Measurements from ENCODE around the gene MCUB. TPM values are rescaled to one million over a fixed set of nuclear protein-coding genes. Genes with fewer than 3 reads are reported as not detected.

MCUB gene
- total RNA-seq, 4 donors from 2014 or later: 6.5 to 18.5 (median 12.4) TPM

DNA sequence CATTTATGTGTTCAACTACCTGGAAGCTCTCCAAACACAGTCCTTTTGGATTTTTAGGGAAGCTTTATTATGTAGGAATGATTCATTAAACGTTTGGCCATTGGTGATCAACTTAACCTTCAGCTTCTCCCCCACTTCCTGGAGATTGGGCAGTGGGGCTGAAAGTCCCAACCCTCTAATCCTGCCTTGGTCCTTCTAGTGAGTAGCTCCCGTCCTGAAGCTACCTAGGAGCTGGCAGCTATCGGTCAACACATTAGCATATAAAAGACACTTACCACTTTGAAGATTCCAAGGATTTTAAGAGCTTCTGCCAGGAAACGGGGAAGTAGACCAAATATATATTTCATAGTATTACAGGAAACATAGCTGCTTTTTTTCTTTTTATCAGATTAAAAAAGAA, 69.7 kb downstream of the MCUB start:
- Histone ChIP-seq H3K4me3 (replicated peaks in 1 of 3) (no peak overlapping the region), H3K4me1 (no peaks in the 10 kb centered on the region), H3K9me3 (no peaks in the 10 kb centered on the region), H3K27ac (no peak overlapping the region), H3K36me3 (no peaks in the 10 kb centered on the region), H3K27me3 (no peaks in the 10 kb centered on the region)
- 56 to 58% methylated on average over 4 of the region's 4 CpGs for WGBS, 2 donors
- TF ChIP-seq, protein P1, sequence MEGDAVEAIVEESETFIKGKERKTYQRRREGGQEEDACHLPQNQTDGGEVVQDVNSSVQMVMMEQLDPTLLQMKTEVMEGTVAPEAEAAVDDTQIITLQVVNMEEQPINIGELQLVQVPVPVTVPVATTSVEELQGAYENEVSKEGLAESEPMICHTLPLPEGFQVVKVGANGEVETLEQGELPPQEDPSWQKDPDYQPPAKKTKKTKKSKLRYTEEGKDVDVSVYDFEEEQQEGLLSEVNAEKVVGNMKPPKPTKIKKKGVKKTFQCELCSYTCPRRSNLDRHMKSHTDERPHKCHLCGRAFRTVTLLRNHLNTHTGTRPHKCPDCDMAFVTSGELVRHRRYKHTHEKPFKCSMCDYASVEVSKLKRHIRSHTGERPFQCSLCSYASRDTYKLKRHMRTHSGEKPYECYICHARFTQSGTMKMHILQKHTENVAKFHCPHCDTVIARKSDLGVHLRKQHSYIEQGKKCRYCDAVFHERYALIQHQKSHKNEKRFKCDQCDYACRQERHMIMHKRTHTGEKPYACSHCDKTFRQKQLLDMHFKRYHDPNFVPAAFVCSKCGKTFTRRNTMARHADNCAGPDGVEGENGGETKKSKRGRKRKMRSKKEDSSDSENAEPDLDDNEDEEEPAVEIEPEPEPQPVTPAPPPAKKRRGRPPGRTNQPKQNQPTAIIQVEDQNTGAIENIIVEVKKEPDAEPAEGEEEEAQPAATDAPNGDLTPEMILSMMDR (IDR thresholded peaks at IDR 0.05): no peak
- no peak for TF ChIP-seq POLR2A (IDR thresholded peaks at IDR 0.05)
- no peak for DNase-seq
- intact Hi-C loops (cut with DNase I): no loop called here

DNA sequence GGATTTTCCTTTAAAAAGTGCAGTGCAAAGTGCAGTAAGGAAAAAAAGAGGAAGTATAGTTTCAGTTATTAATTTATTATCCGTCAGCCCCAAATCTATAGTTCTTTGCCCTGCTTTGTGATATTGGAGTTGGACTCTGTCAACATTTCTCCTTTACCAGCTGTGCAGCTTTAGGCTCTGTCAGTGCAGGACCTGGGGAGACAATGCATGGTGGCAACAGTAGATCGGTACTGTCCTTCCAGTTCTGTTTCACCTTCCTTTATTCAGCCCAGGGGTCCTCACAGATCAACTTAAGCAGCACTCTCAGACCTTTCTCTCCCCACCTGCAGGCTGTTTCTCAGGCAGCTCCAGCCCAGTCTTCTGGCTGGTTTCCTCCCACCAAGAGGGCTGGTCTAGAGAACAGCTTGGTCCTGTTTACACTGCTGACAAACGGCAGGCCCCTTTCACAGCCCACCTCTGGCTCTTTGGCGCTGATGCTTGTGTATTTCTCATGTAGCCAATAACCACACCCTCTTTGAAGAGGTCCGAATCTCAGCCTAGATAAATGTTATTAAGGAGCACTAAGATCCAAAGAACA, 71.6 kb downstream of the MCUB start:
- H3K27me3 ChIP-seq: no peaks in the 10 kb centered on the region
- H3K27ac ChIP-seq: no peak overlapping the region
- WGBS, 2 donors: 53% methylated on average over 5 of the region's 5 CpGs
- H3K4me3 ChIP-seq (replicated peaks in 1 of 3): no peak overlapping the region
- DNase-seq: no peak
- H3K4me1 ChIP-seq: no peaks in the 10 kb centered on the region
- TF ChIP-seq, protein P1 (IDR thresholded peaks at IDR 0.05): no peak
- no peak for TF ChIP-seq POLR2A (IDR thresholded peaks at IDR 0.05)
- intact Hi-C loops (cut with DNase I): no loop called here
- no peaks in the 10 kb centered on the region for H3K9me3 ChIP-seq
- H3K36me3 ChIP-seq: no peaks in the 10 kb centered on the region

DNA sequence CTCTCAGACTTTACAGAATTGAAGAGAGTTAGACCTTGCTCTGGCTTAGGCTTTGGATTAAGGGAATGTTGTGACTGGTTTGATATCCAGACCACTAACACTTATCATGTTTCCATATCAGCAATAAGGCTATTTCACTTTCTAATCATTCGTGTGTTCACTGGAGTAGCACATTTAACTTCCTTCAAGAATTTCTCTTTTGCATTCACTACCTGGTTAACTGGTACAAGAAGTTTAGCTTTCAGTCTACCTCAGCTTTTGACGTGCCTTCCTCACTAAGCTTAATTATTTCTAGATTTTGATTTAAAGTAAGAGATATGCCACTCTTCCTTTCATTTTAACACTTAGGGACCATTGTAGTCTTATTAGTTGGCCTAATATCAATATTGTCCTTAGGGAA, 80.6 kb downstream of the MCUB start:
- Histone ChIP-seq H3K27me3 (no peaks in the 10 kb centered on the region), H3K9me3 (no peaks in the 10 kb centered on the region), H3K27ac (no peak overlapping the region), H3K4me3 (replicated peaks in 1 of 3) (no peak overlapping the region), H3K4me1 (no peaks in the 10 kb centered on the region), H3K36me3 (no peaks in the 10 kb centered on the region)
- intact Hi-C loops (cut with DNase I): no loop called here
- 91% methylated on average over 2 of the region's 2 CpGs for WGBS, 2 donors
- no peak for DNase-seq
- TF ChIP-seq, protein P1 (IDR thresholded peaks at IDR 0.05): no peak
- TF ChIP-seq POLR2A (IDR thresholded peaks at IDR 0.05): no peak

DNA sequence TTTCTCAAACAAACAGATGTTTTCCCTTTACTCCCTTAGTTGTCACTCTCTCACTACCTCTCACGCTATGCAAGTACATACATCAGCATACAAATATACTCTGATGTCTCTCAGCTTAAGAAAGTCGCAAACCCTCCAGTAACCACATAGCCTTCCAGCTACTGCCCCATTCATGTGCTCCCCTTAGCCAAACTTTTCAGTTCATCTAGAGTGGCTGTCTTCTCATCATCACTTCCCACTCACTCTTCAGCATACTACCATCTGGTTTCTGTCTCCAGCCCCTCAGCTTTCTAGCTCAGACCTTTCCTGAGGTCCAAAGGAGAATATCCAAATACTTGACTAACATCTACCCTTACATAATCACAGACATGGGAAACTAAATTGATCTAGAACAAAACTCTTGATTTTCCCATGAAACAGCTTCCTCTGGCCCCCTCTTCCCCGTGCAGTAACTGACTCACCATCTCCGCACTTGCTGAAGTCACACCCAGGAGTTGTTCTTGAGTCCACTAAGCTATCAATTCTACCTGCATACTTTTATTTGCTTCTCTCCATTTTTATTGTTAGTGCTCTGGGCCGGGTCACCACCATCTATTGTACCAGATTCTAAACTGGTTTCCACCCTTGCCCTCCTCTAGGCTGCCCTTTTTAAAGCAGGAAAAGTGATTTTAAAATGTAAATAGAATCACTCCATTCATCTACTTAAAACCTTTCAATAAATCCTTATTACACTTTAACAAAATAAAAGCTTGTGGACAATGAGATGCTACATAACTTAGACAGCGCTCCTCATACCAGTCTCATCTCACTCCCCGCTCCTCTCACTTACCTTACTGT, 86.0 kb downstream of the MCUB start:
- intact Hi-C loops (cut with DNase I): no loop called here
- Histone ChIP-seq H3K27ac (no peak overlapping the region), H3K9me3 (no peaks in the 10 kb centered on the region), H3K36me3 (no peaks in the 10 kb centered on the region), H3K27me3 (no peaks in the 10 kb centered on the region), H3K4me3 (replicated peaks in 1 of 3) (no peak overlapping the region), H3K4me1 (no peaks in the 10 kb centered on the region)
- no peak for DNase-seq
- 85 to 91% methylated on average over 7 of the region's 7 CpGs for WGBS, 2 donors
- TF ChIP-seq, protein P1 (IDR thresholded peaks at IDR 0.05): no peak
- no peak for TF ChIP-seq POLR2A (IDR thresholded peaks at IDR 0.05)

All from thyroid gland (tissue), 4 donors.